Mesendoderm (in vitro differentiated cells): Measurements from ENCODE around the gene TSPEAR.

Experiments used
- DNase-seq: peaks from one replicate; pipeline ENCODE4 v3.0.0; 2013
- H2AK5ac ChIP-seq: 2 replicates; pipeline ENCODE4 v1.6.1; 2013; ENCODE audit warnings: low read length, inconsistent platforms
- H2BK120ac ChIP-seq: 2 replicates; pipeline ENCODE4 v1.6.1; 2013; ENCODE audit warnings: low read depth, mild to moderate bottlenecking, low read length, moderate library complexity, mixed read lengths
- H2BK15ac ChIP-seq: replicated peaks from 2 replicates; pipeline ENCODE4 v1.6.1; 2013; ENCODE audit warnings: low read depth, mild to moderate bottlenecking, moderate library complexity
- H2BK5ac ChIP-seq: 2 replicates; pipeline ENCODE4 v1.6.1; 2013; ENCODE audit warnings: low read length, inconsistent platforms
- H3K18ac ChIP-seq: 2 replicates; pipeline ENCODE4 v1.6.1; 2013; ENCODE audit warnings: mild to moderate bottlenecking, low read length, mixed read lengths
- H3K23ac ChIP-seq: one replicate; pipeline ENCODE4 v1.6.1; 2013; ENCODE audit warnings: low read length
- H3K27ac ChIP-seq: 2 replicates; pipeline ENCODE4 v1.5.1; 2013; ENCODE audit warnings: low read depth, mild to moderate bottlenecking, inconsistent platforms, low read length, moderate library complexity
- H3K27me3 ChIP-seq: 2 replicates; pipeline ENCODE4 v1.6.1; 2013; ENCODE audit warnings: low read length, control low read depth, mild to moderate bottlenecking, inconsistent platforms; ENCODE audit not compliant: insufficient read depth, poor library complexity
- H3K36me3 ChIP-seq: 2 replicates; pipeline ENCODE4 v1.6.1; 2013; ENCODE audit warnings: low read length, inconsistent platforms; ENCODE audit not compliant: control insufficient read depth, insufficient read depth
- H3K4ac ChIP-seq: one replicate; pipeline ENCODE4 v1.6.1; 2013; ENCODE audit warnings: low read depth, mild to moderate bottlenecking, low read length, moderate library complexity
- H3K4me1 ChIP-seq: 2 replicates; pipeline ENCODE4 v1.6.1; 2013; ENCODE audit warnings: low read depth, low read length, inconsistent platforms; ENCODE audit not compliant: control insufficient read depth
- H3K4me2 ChIP-seq: 2 replicates; pipeline ENCODE4 v1.6.1; 2013; ENCODE audit warnings: low read length
- H3K4me3 ChIP-seq: 2 replicates; pipeline ENCODE4 v1.5.1; 2013; ENCODE audit warnings: mild to moderate bottlenecking, low read length
- H3K56ac ChIP-seq: one replicate; pipeline ENCODE4 v1.6.1; 2013; ENCODE audit warnings: low read length
- H3K79me1 ChIP-seq: 2 replicates; pipeline ENCODE4 v1.6.1; 2013; ENCODE audit warnings: low read length, inconsistent platforms
- H3K79me2 ChIP-seq: 2 replicates; pipeline ENCODE4 v1.6.1; 2013; ENCODE audit warnings: mild to moderate bottlenecking, low read length; ENCODE audit not compliant: control insufficient read depth, insufficient read depth
- H3K9ac ChIP-seq: 2 replicates; pipeline ENCODE4 v1.6.1; 2013; ENCODE audit warnings: low read length, inconsistent platforms
- H4K5ac ChIP-seq: one replicate; pipeline ENCODE4 v1.6.1; 2013; ENCODE audit warnings: low read length
- H4K8ac ChIP-seq: one replicate; pipeline ENCODE4 v1.6.1; 2013; ENCODE audit warnings: low read depth, mild to moderate bottlenecking, control low read depth, low read length, moderate library complexity
- WGBS: extraction: QIAGEN DNeasy Blood & Tissue Kit; methylation state at CpG from one replicate; pipeline ENCODE4 v1.1.7; 2013; ENCODE audit warnings: low lambda C conversion rate, missing lambda C conversion rate; ENCODE audit not compliant: insufficient coverage; ENCODE audit errors: extremely low coverage; 5-methylcytosine and 5-hydroxymethylcytosine counted together

Gene TSPEAR

DNA sequence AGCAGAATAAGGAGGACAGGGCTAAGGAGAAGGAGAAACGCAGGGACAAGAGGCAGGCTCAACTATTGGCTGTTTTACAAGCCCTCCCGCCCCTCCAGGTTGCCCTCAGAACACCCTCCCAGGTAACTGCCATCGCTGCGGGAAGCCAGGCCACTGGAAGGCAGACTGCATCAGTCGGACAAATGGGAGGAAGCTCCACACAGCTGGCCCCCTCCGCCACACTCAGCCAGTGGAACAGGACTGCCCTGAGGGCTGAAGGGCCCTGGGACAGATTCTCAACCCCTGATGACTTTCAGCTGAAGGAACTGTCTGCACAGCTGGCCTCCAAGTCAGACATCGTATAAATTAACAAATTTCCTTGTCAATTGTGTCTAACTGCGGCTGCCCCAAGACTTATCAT is 234.2 kb downstream of the TSPEAR start:
- H3K36me3 ChIP-seq = no peaks in the 10 kb centered on the region
- H3K18ac ChIP-seq = no peak overlapping the region
- no CpG with 5 or more reads among the region's 8 CpGs for WGBS
- H4K5ac ChIP-seq = no peak overlapping the region
- H4K8ac ChIP-seq = no peak overlapping the region
- no peak overlapping the region for H2BK5ac ChIP-seq
- no peak overlapping the region for H2AK5ac ChIP-seq
- no peaks in the 10 kb centered on the region for H3K79me1 ChIP-seq
- H3K4me2 ChIP-seq = no peak overlapping the region
- H3K4ac ChIP-seq = no peak overlapping the region
- H3K9ac ChIP-seq = no peak overlapping the region
- H2BK120ac ChIP-seq = no peak overlapping the region
- H3K79me2 ChIP-seq = no peaks in the 10 kb centered on the region
- no peaks in the 10 kb centered on the region for H3K4me1 ChIP-seq
- no peak overlapping the region for H3K56ac ChIP-seq
- H2BK15ac ChIP-seq = no peak overlapping the region
- H3K27me3 ChIP-seq = no peaks in the 10 kb centered on the region
- H3K23ac ChIP-seq = no peak overlapping the region
- H3K4me3 ChIP-seq = no peak overlapping the region
- no peak for DNase-seq
- H3K27ac ChIP-seq = no peak overlapping the region

DNA sequence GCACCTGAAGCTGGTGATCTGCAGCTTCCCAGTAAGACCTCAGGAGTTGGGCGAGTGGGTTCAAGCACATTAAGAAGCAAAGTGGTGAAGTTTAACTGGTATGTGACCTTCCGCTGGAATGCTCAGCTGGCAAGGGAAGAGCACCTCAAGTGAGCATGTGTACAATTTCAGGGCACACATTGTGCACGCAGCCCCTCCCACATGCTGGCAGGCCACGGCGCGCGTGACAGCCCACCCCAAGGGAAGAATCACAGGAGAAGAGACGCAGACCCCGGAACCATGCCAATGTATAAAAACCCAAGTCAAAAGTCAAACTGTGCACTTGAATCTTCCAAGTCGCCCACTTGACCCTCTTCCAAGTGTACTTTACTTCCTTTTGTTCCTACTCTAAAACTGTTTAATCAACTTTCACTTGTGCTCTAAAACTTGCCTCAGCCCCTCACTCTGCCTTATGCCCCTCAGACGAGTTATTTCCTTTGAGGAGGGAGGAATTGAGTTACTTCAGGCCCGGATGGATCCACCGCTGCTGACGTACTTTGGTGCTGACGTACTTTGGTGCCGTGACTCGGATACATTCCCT is 236.0 kb downstream of the TSPEAR start:
- Histone ChIP-seq H3K9ac (no peak overlapping the region), H2BK5ac (no peak overlapping the region), H3K27ac (no peak overlapping the region), H3K23ac (no peak overlapping the region), H2BK15ac (no peak overlapping the region), H4K8ac (no peak overlapping the region), H3K4me3 (no peak overlapping the region), H3K18ac (no peak overlapping the region), H2AK5ac (no peak overlapping the region), H3K36me3 (no peaks in the 10 kb centered on the region), H3K4me2 (no peak overlapping the region), H3K79me1 (no peaks in the 10 kb centered on the region), H3K79me2 (no peaks in the 10 kb centered on the region), H4K5ac (no peak overlapping the region), H2BK120ac (no peak overlapping the region), H3K56ac (no peak overlapping the region), H3K4ac (no peak overlapping the region), H3K4me1 (no peaks in the 10 kb centered on the region), H3K27me3 (no peaks in the 10 kb centered on the region)
- no CpG with 5 or more reads among the region's 17 CpGs for WGBS
- DNase-seq = no peak

DNA sequence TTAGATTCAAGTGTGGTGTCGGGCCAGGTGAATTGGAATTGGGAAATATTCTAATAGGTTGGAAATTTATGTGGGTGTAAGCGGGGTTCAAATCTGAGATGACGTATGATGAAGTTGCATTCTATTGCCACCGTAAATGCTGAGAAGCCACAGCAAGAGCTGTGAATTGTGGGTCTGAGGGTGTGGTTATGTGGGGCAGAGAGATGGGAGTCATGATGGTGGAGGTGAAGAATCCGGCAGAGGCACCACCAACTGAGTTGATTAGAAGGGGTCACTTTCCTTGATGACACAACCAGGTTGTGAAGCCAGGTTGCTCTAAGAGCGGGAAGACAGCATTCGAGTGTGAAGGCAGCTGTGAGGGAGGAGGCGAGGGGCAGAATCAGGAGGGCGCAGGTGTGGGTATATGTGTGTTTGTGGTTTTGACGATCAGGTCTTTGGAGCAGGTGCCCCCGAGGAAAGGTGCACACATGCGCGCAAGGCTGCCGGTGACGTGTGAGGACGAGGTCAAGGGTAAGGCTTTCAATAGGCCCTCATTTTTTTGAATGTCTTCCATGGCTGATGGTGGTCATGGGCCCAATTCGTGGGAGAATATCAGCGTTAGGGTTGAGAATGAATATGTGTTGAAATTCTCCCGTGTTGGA is 237.3 kb downstream of the TSPEAR start:
- no peaks in the 10 kb centered on the region for H3K4me1 ChIP-seq
- H4K5ac ChIP-seq = no peak overlapping the region
- no peaks in the 10 kb centered on the region for H3K27me3 ChIP-seq
- no peak overlapping the region for H3K4ac ChIP-seq
- H3K4me2 ChIP-seq = no peak overlapping the region
- no peak overlapping the region for H2BK120ac ChIP-seq
- no peak for DNase-seq
- no CpG with 5 or more reads among the region's 19 CpGs for whole genome bisulfite sequencing
- no peak overlapping the region for H2BK5ac ChIP-seq
- H3K56ac ChIP-seq = no peak overlapping the region
- no peaks in the 10 kb centered on the region for H3K36me3 ChIP-seq
- H2BK15ac ChIP-seq = no peak overlapping the region
- H3K9ac ChIP-seq = no peak overlapping the region
- no peak overlapping the region for H3K27ac ChIP-seq
- no peaks in the 10 kb centered on the region for H3K79me2 ChIP-seq
- H3K4me3 ChIP-seq = no peak overlapping the region
- H2AK5ac ChIP-seq = no peak overlapping the region
- no peak overlapping the region for H3K18ac ChIP-seq
- no peak overlapping the region for H3K23ac ChIP-seq
- H4K8ac ChIP-seq = no peak overlapping the region
- H3K79me1 ChIP-seq = no peaks in the 10 kb centered on the region

DNA sequence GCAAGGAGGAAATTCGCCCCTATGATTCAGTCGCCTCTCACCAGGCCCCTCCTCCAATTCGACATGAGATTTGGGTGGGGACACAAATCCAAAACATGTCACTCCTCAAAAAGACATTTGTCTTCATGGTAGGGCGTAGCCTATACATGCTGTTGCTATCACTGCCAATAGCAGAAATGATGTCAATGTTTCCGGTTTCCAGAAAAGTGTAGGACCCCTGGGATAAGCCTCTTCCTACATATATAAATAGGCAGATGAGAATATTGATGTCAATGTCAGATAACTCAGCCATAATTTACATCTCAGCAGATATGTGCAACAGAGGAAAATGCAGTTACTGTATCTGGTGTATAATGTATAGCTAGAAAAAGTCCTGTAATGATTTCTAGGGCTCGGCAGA is 239.4 kb downstream of the TSPEAR start:
- H3K4me1 ChIP-seq = no peaks in the 10 kb centered on the region
- H4K5ac ChIP-seq = no peak overlapping the region
- no peak overlapping the region for H2AK5ac ChIP-seq
- no peak overlapping the region for H2BK5ac ChIP-seq
- no peaks in the 10 kb centered on the region for H3K79me2 ChIP-seq
- no peak overlapping the region for H4K8ac ChIP-seq
- no peak overlapping the region for H3K18ac ChIP-seq
- H2BK120ac ChIP-seq = no peak overlapping the region
- no peak overlapping the region for H3K4me2 ChIP-seq
- no peaks in the 10 kb centered on the region for H3K79me1 ChIP-seq
- no peaks in the 10 kb centered on the region for H3K36me3 ChIP-seq
- no peak overlapping the region for H3K23ac ChIP-seq
- peak overlapping the region; percentile 56 for H3K27ac ChIP-seq
- no peak overlapping the region for H3K9ac ChIP-seq
- DNase-seq = no peak
- no peak overlapping the region for H3K4me3 ChIP-seq
- WGBS = no CpG with 5 or more reads among the region's 6 CpGs
- H2BK15ac ChIP-seq = no peak overlapping the region
- no peaks in the 10 kb centered on the region for H3K27me3 ChIP-seq
- H3K4ac ChIP-seq = no peak overlapping the region
- H3K56ac ChIP-seq = no peak overlapping the region

DNA sequence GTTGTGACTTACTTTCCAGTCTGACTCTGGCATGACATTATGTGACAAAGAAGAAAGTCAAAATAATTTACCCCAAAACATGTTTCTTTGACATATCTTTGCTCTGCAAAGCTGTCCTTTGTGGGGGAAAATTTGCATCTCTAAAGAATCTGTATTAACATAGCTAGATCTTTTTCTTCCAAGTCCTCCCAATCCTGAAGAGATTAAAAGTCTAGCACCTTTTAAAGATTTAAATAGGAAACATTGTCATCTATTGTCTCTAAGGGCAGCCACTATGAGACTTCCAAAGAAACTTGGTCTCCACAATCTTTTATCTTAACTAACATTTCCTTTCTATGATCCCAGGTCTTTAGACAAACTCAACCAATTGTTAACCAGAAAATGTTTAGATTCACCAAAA is 240.0 kb downstream of the TSPEAR start:
- Histone ChIP-seq H3K36me3 (no peaks in the 10 kb centered on the region), H3K18ac (no peak overlapping the region), H3K9ac (no peak overlapping the region), H3K4ac (no peak overlapping the region), H2BK5ac (no peak overlapping the region), H2AK5ac (no peak overlapping the region), H2BK120ac (no peak overlapping the region), H2BK15ac (no peak overlapping the region), H3K27me3 (no peaks in the 10 kb centered on the region), H4K5ac (no peak overlapping the region), H4K8ac (no peak overlapping the region), H3K23ac (no peak overlapping the region), H3K79me1 (no peaks in the 10 kb centered on the region), H3K4me3 (no peak overlapping the region), H3K56ac (no peak overlapping the region), H3K27ac (peak overlapping the region; percentile 56), H3K4me2 (no peak overlapping the region), H3K4me1 (no peaks in the 10 kb centered on the region), H3K79me2 (no peaks in the 10 kb centered on the region)
- peak; percentile 54 for DNase-seq

DNA sequence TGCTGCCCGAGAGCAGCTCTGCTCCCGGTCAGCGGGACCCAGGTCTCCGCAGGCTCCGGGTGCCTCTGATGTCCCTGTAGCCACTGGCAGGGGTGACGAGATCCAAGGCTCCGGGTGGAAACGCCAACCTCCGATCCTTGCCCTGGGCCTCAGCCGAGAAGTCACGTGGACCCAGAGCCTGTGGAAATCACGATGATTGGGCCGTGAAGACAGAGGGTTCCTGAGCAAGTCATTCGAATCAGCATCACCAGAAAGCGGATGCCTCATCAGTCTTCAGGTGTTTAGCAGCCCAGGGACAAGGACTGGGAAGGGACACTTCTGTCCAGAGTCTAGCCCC is 243.5 kb downstream of the TSPEAR start:
- Histone ChIP-seq H3K18ac (no peak overlapping the region), H2BK5ac (no peak overlapping the region), H3K4me2 (no peak overlapping the region), H3K4me3 (no peak overlapping the region), H3K23ac (no peak overlapping the region), H3K4me1 (no peaks in the 10 kb centered on the region), H2AK5ac (no peak overlapping the region), H2BK120ac (no peak overlapping the region), H3K27ac (no peak overlapping the region), H3K27me3 (no peaks in the 10 kb centered on the region), H3K4ac (no peak overlapping the region), H3K56ac (no peak overlapping the region), H3K79me1 (no peaks in the 10 kb centered on the region), H4K8ac (no peak overlapping the region), H3K79me2 (no peaks in the 10 kb centered on the region), H3K9ac (no peak overlapping the region), H3K36me3 (no peaks in the 10 kb centered on the region), H2BK15ac (no peak overlapping the region), H4K5ac (no peak overlapping the region)
- no CpG with 5 or more reads among the region's 15 CpGs for WGBS
- no peak for DNase-seq
